ENCODE data around the gene LAMA3. TPM values are rescaled to one million over a fixed set of nuclear protein-coding genes. Genes with fewer than 3 reads are reported as not detected.

Gene LAMA3
- total and polyA plus RNA-seq, 5 donors, result 1.7 to 5.4 (median 4.2) TPM

- ATAC-seq (no peak), DNase-seq (no peak)
- no peak overlapping the region for H3K27ac ChIP-seq (ENCODE audit: low read length)
- intact Hi-C loops (cut with DNase I), result no loop called here
- 45% methylated on average over 7 of the region's 7 CpGs for WGBS
- H3K27me3 ChIP-seq (ENCODE audit: control insufficient read depth, insufficient read depth), result no peaks in the 10 kb centered on the region
- H3K4me1 ChIP-seq (ENCODE audit: control insufficient read depth, insufficient read depth, low read length), result peaks cover 2% of the 10 kb centered on the region
- no peak overlapping the region for H3K4me3 ChIP-seq (ENCODE audit: low read length)
- H3K9me3 ChIP-seq (ENCODE audit: control insufficient read depth, low read length), result no peaks in the 10 kb centered on the region
These were observed 149.6 kb downstream of the LAMA3 start for GRCh38 chr18:23838801-23839366.

- 96% methylated on average over 14 of the region's 14 CpGs for WGBS
- Histone ChIP-seq H3K4me3 (ENCODE audit: low read length) (no peak overlapping the region), H3K4me1 (ENCODE audit: control insufficient read depth, insufficient read depth, low read length) (peaks cover 2% of the 10 kb centered on the region), H3K9me3 (ENCODE audit: control insufficient read depth, low read length) (no peaks in the 10 kb centered on the region), H3K27me3 (ENCODE audit: control insufficient read depth, insufficient read depth) (no peaks in the 10 kb centered on the region), H3K27ac (ENCODE audit: low read length) (no peak overlapping the region)
- intact Hi-C loops (cut with DNase I), result no loop called here
- DNase-seq (no peak), ATAC-seq (no peak)
These were observed 153.1 kb downstream of the LAMA3 start for GRCh38 chr18:23842305-23842704.

GRCh38 chr18:23844991-23845680 is 155.9 kb downstream of the LAMA3 start:
- WGBS, result 70% methylated on average over 9 of the region's 9 CpGs
- DNase-seq (no peak), ATAC-seq (no peak)
- Histone ChIP-seq H3K27ac (ENCODE audit: low read length) (no peak overlapping the region), H3K4me3 (ENCODE audit: low read length) (no peak overlapping the region), H3K4me1 (ENCODE audit: control insufficient read depth, insufficient read depth, low read length) (no peaks in the 10 kb centered on the region), H3K27me3 (ENCODE audit: control insufficient read depth, insufficient read depth) (no peaks in the 10 kb centered on the region), H3K9me3 (ENCODE audit: control insufficient read depth, low read length) (no peaks in the 10 kb centered on the region)
- intact Hi-C loops (cut with DNase I), result no loop called here

- Histone ChIP-seq H3K27me3 (ENCODE audit: control insufficient read depth, insufficient read depth) (no peaks in the 10 kb centered on the region), H3K27ac (ENCODE audit: low read length) (no peak overlapping the region), H3K9me3 (ENCODE audit: control insufficient read depth, low read length) (no peaks in the 10 kb centered on the region), H3K4me1 (ENCODE audit: control insufficient read depth, insufficient read depth, low read length) (no peaks in the 10 kb centered on the region), H3K4me3 (ENCODE audit: low read length) (no peak overlapping the region)
- intact Hi-C loops (cut with DNase I), result no loop called here
- no peak for DNase-seq
- ATAC-seq, result no peak
- 96% methylated on average over 15 of the region's 15 CpGs for WGBS
These were observed 156.9 kb downstream of the LAMA3 start for GRCh38 chr18:23845988-23846630.

- Histone ChIP-seq H3K4me3 (ENCODE audit: low read length) (no peak overlapping the region), H3K9me3 (ENCODE audit: control insufficient read depth, low read length) (no peaks in the 10 kb centered on the region), H3K27me3 (ENCODE audit: control insufficient read depth, insufficient read depth) (no peaks in the 10 kb centered on the region), H3K27ac (ENCODE audit: low read length) (no peak overlapping the region), H3K4me1 (ENCODE audit: control insufficient read depth, insufficient read depth, low read length) (no peaks in the 10 kb centered on the region)
- ATAC-seq (no peak), DNase-seq (no peak)
- intact Hi-C loops (cut with DNase I), result no loop called here
- 90% methylated on average over 19 of the region's 19 CpGs for WGBS
These were observed 158.2 kb downstream of the LAMA3 start for GRCh38 chr18:23847321-23847986.

GRCh38 chr18:23849141-23849540 is 159.9 kb downstream of the LAMA3 start:
- Histone ChIP-seq H3K27ac (ENCODE audit: low read length) (no peak overlapping the region), H3K9me3 (ENCODE audit: control insufficient read depth, low read length) (no peaks in the 10 kb centered on the region), H3K27me3 (ENCODE audit: control insufficient read depth, insufficient read depth) (no peaks in the 10 kb centered on the region), H3K4me1 (ENCODE audit: control insufficient read depth, insufficient read depth, low read length) (no peaks in the 10 kb centered on the region), H3K4me3 (ENCODE audit: low read length) (no peak overlapping the region)
- whole genome bisulfite sequencing, result 79% methylated on average over 1 of the region's 1 CpG
- DNase-seq (no peak), ATAC-seq (no peak)
- intact Hi-C loops (cut with DNase I), result no loop called here

- intact Hi-C loops (cut with DNase I), result no loop called here
- H3K27ac ChIP-seq (ENCODE audit: low read length), result no peak overlapping the region
- 97% methylated on average over 3 of the region's 3 CpGs for WGBS
- H3K9me3 ChIP-seq (ENCODE audit: control insufficient read depth, low read length), result no peaks in the 10 kb centered on the region
- no peak overlapping the region for H3K4me3 ChIP-seq (ENCODE audit: low read length)
- H3K27me3 ChIP-seq (ENCODE audit: control insufficient read depth, insufficient read depth), result no peaks in the 10 kb centered on the region
- ATAC-seq, result no peak
- DNase-seq, result no peak
- no peaks in the 10 kb centered on the region for H3K4me1 ChIP-seq (ENCODE audit: control insufficient read depth, insufficient read depth, low read length)
These were observed 161.0 kb downstream of the LAMA3 start for GRCh38 chr18:23850215-23850614.

- DNase-seq (no peak), ATAC-seq (no peak)
- Histone ChIP-seq H3K27me3 (ENCODE audit: control insufficient read depth, insufficient read depth) (no peaks in the 10 kb centered on the region), H3K4me1 (ENCODE audit: control insufficient read depth, insufficient read depth, low read length) (no peaks in the 10 kb centered on the region), H3K27ac (ENCODE audit: low read length) (no peak overlapping the region), H3K4me3 (ENCODE audit: low read length) (no peak overlapping the region), H3K9me3 (ENCODE audit: control insufficient read depth, low read length) (no peaks in the 10 kb centered on the region)
- intact Hi-C loops (cut with DNase I), result no loop called here
- WGBS, result 83% methylated on average over 3 of the region's 3 CpGs
These were observed 162.3 kb downstream of the LAMA3 start for GRCh38 chr18:23851470-23852002.

- intact Hi-C loops (cut with DNase I), result no loop called here
- DNase-seq (no peak), ATAC-seq (no peak)
- no peaks in the 10 kb centered on the region for H3K9me3 ChIP-seq (ENCODE audit: control insufficient read depth, low read length)
- WGBS, result 93% methylated on average over 4 of the region's 4 CpGs
- no peak overlapping the region for H3K4me3 ChIP-seq (ENCODE audit: low read length)
- H3K27ac ChIP-seq (ENCODE audit: low read length), result no peak overlapping the region
- no peaks in the 10 kb centered on the region for H3K4me1 ChIP-seq (ENCODE audit: control insufficient read depth, insufficient read depth, low read length)
- no peaks in the 10 kb centered on the region for H3K27me3 ChIP-seq (ENCODE audit: control insufficient read depth, insufficient read depth)
These were observed 163.2 kb downstream of the LAMA3 start for GRCh38 chr18:23852236-23853045.

GRCh38 chr18:23853448-23854195 is 164.4 kb downstream of the LAMA3 start:
- no peak for DNase-seq
- Histone ChIP-seq H3K9me3 (ENCODE audit: control insufficient read depth, low read length) (no peaks in the 10 kb centered on the region), H3K4me1 (ENCODE audit: control insufficient read depth, insufficient read depth, low read length) (no peaks in the 10 kb centered on the region), H3K27me3 (ENCODE audit: control insufficient read depth, insufficient read depth) (no peaks in the 10 kb centered on the region), H3K4me3 (ENCODE audit: low read length) (no peak overlapping the region), H3K27ac (ENCODE audit: low read length) (no peak overlapping the region)
- intact Hi-C loops (cut with DNase I), result no loop called here
- WGBS, result 79% methylated on average over 8 of the region's 8 CpGs
- no peak for ATAC-seq

Data from right cardiac atrium (tissue), 5 donors.